ENCODE data around the gene AKAP13.

AKAP13 gene

DNA sequence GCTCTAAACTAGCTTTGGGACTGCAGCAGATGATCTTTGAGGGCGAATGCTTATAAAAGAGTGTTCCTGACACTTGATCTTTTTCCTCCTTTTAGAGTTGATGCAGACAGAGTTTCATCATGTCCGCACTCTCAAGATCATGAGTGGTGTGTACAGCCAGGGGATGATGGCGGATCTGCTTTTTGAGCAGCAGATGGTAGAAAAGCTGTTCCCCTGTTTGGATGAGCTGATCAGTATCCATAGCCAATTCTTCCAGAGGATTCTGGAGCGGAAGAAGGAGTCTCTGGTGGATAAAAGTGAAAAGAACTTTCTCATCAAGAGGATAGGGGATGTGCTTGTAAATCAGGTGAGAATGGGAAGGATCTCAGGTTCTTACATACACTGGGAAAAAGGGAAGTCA, 338.6 kb downstream of the AKAP13 start:
- no peak for DNase-seq

DNA sequence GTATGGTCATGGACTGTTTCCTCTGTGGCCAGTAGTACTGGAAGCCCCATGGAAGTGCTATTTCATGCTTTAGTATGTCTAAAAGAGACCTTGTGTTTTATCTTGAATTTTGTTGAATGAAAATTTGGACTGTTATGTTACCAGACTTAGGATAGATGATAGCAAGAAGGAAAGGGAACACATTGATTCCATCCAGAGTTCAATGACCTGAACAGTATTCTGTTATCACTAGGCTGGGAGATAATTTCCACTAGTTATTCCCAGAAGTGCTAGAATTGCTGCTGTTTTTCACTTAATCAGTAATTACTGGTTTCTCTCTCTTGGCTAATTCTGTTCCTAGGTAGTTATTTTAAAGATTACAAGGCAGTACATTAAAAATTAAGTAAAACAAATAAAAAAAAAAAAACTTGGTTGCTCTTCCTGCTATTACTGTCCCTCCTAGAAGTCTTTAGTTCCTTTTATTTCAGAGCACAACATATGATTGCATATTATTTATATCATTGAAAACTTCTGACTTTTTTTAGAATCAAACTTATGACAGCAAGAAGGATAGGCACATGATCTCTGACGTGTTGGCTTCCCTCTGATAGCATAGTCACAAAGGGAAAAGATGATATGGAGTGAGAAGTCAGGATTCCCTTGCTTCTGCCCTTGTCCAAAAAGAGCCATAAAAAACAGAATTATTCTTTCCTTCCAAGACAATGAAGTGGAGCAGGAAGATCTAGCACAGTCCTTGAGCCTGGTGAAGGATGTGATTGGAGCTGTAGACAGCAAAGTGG, 342.2 kb downstream of the AKAP13 start:
- no peak for DNase-seq

- DNase-seq: peak; percentile 17 to 31
These were observed 343.9 kb downstream of the AKAP13 start for GRCh38 chr15:85723960-85724945.

GRCh38 chr15:85725019-85725418, 344.6 kb downstream of the AKAP13 start:
- DNase-seq: no peak

GRCh38 chr15:85725564-85725963, 345.2 kb downstream of the AKAP13 start:
- DNase-seq: no peak

DNA sequence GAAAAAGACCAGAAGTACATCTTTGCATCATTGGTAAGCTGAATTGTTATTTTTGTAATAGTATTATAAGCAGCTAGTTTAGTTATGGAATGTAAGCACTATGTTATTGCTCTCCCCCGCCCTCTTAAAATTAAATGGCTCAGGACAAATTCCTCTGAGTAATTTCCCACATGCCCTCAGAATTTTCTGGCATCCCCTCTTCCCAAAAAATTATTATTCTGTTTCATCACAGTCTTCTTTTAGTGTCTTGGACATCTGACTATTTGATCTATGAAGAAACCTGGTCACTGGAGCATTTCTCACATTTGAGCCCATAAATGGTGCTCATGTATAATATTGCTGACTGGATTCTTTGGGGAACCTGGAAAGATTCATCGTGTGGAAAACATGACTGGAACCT, 346.1 kb downstream of the AKAP13 start:
- no peak for DNase-seq

- DNase-seq: no peak
These were observed 346.7 kb downstream of the AKAP13 start for GRCh38 chr15:85727068-85727467.

GRCh38 chr15:85730001-85730820, 349.8 kb downstream of the AKAP13 start:
- peak; percentile 46 to 60 for DNase-seq

- DNase-seq: no peak
These were observed 353.0 kb downstream of the AKAP13 start for GRCh38 chr15:85733416-85733815.

- DNase-seq: no peak
These were observed 356.7 kb downstream of the AKAP13 start for GRCh38 chr15:85737061-85737460.

DNA sequence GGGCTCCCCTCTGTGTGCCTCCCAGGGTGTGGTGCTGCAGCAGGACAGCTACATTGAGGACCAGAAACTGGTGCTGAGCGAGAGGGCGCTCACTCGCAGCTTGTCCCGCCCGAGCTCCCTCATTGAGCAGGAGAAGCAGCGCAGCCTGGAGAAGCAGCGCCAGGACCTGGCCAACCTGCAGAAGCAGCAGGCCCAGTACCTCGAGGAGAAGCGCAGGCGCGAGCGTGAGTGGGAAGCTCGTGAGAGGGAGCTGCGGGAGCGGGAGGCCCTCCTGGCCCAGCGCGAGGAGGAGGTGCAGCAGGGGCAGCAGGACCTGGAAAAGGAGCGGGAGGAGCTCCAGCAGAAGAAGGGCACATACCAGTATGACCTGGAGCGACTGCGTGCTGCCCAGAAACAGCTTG, 360.6 kb downstream of the AKAP13 start:
- DNase-seq: no peak

DNA sequence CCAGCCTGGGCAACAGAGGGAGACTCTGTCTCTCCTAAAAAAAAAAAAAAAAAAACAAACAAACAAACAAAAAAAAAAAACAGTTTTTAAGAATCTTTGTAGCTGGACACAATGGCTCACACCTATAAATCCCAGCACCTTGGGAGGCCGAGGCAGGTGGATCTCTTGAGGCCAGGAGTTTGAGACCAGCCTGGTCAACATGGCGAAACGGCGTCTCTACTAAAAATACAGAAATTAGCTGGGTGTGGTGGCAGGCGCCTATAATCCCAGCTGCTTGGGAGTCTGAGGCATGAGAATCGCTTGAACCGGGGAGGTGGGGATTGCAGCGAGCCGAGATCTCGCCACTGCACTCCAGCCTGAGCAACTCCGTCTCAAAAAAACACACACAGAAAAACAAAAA, 361.3 kb downstream of the AKAP13 start:
- DNase-seq: no peak

DNA sequence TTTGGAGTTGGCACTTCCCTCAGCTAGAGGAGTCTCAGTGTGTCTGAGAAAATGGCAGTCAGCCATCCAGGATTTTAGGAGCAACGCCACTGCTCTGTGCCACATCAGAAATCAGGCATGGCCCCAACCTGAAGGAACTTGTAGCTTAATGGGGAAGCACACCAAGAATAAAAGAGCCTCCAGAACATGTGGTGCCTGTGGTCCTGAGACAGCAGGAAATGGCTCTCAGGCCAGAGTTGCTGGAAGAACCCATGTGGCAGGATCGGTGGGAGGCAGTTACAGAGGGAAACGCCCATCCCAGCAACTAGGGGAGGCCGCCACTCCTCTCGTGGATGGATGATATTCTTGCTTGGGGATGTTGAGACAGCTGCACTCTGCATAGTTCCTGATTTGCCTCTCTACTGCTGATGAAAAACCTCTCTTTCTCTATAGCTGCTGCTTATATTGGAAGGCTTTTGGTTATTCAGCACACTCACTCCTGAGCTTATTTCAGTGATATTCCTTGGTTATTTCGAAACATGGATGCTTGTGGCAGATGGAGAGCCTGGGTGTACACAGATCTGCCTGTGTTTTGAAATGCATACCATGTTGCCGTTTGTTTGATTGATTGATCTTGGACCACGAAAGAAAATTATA, 361.9 kb downstream of the AKAP13 start:
- no peak for DNase-seq

DNA sequence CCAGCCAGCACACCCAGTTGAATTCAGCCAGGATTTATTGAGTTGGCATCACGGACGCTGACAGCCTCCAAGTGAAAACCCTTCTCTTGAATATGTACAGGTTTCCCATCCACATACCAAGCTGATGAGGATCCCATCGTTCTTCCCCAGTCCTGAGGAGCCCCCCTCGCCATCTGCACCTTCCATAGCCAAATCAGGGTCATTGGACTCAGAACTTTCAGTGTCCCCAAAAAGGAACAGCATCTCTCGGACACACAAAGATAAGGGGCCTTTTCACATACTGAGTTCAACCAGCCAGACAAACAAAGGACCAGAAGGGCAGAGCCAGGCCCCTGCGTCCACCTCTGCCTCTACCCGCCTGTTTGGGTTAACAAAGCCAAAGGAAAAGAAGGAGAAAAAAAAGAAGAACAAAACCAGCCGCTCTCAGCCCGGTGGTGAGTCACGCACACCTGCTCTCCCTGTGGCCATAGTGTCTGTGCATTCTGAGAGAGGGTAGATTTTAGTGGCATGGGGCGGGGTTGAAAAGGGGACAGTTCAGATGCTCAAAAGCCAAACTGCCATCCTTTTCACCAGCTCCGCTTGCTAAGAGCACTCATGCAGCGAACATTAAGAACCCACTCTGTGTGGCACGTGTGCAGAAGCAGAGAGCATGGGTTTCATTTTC, 363.1 kb downstream of the AKAP13 start:
- DNase-seq: no peak

DNA sequence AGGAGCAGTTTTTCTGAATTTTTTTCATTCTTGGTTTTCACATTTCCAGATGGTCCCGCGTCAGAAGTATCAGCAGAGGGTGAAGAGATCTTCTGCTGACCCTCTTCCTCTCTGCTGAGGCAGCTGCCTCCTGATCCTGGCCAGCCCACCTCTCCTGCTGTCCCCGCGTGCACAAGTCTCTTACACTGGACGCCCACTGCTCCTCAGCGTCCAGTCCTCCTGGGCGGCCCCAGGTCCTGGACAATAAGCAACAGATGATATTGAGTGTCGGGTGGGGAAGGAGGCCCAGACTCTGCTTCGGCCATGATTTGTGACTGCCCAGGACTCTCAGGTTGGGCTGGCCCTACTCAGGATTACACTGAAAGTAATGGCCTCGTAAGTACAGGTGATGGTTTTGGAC, 364.2 kb downstream of the AKAP13 start:
- no peak for DNase-seq

- DNase-seq: no peak
These were observed 364.6 kb downstream of the AKAP13 start for GRCh38 chr15:85745023-85745422.

GRCh38 chr15:85745525-85746150, 365.2 kb downstream of the AKAP13 start:
- no peak for DNase-seq

- DNase-seq: no peak
These were observed 366.2 kb downstream of the AKAP13 start for GRCh38 chr15:85746641-85747040.

GRCh38 chr15:85748176-85748575, 367.8 kb downstream of the AKAP13 start:
- DNase-seq: no peak

GRCh38 chr15:85748729-85749128, 368.3 kb downstream of the AKAP13 start:
- no peak for DNase-seq

Data from activated CD4-positive, alpha-beta T cell treated with anti-CD3 and anti-CD28 coated beads for 4 hours (primary cell).